Stimulated activated naive CD8-positive, alpha-beta T cell treated with anti-CD3 and anti-CD28 coated beads, Interleukin-15, amount 100 ng/mL, for 72 hours (primary cell): Measurements from ENCODE around the gene BSCL2.
"Not testable (repeated sequence)": the region's sequence is repeated elsewhere in the genome, so short reads cannot be mapped to it uniquely, and the experiment has no call there.

Experiments
- ATAC-seq: fragments of 150-1000 bp; cut with Tn5 transposase; 2 replicates; pipeline ENCODE4 v1.10.0; 2021; ENCODE audit warnings: mild to moderate bottlenecking, moderate library complexity
- DNase-seq, 2 donors: peaks; one replicate each; pipeline ENCODE4 v3.0.0; 2021 to 2022
- H3K27ac Mint-ChIP-seq, 2 donors: one replicate each; pipeline ENCODE4 v1.8.0; 2022; ENCODE audit warnings: mild to moderate bottlenecking in 2 of 2, mixed read lengths in 2 of 2, moderate library complexity in 2 of 2
- H3K27me3 Mint-ChIP-seq: one replicate; pipeline ENCODE4 v1.8.0; 2022; ENCODE audit warnings: mixed read lengths
- H3K4me1 Mint-ChIP-seq: one replicate; pipeline ENCODE4 v1.8.0; 2022; ENCODE audit warnings: mild to moderate bottlenecking, mixed read lengths
- H3K4me3 Mint-ChIP-seq, 2 donors: one replicate each; pipeline ENCODE4 v1.8.0; 2022; ENCODE audit warnings: mild to moderate bottlenecking in 2 of 2, mixed read lengths in 2 of 2, moderate library complexity in 1 of 2
- H3K9me3 Mint-ChIP-seq, 2 donors: one replicate each; pipeline ENCODE4 v1.8.0; 2022; ENCODE audit warnings: mixed read lengths in 2 of 2

The BSCL2 gene

GRCh38 chr11:62678770-62679696, 28.2 kb downstream of the BSCL2 start, which contains the start of gene UBXN1:
Gene UBXN1, minus strand, starts transcription at chr11:62679073. Its CDS starts 150 bp downstream, at chr11:62678923.
- peak; percentile 74 to 83 for DNase-seq
- no peaks in the 10 kb centered on the region for H3K9me3 Mint-ChIP-seq
- peak within 1 kb of the TSS; percentile 93 to 99 for H3K27ac Mint-ChIP-seq
- ATAC-seq = peak; percentile 89
- no peaks in the 10 kb centered on the region for H3K27me3 Mint-ChIP-seq
- peaks cover 51% of the 10 kb centered on the region for H3K4me1 Mint-ChIP-seq
- peak within 1 kb of the TSS; percentile 83 to 85 for H3K4me3 Mint-ChIP-seq

GRCh38 chr11:62678433-62678769, 28.8 kb downstream of the BSCL2 start:
- ATAC-seq (no peak), DNase-seq (no peak)
- Mint-ChIP-seq H3K27me3 (no peaks in the 10 kb centered on the region), H3K9me3 (no peaks in the 10 kb centered on the region), H3K4me1 (peaks cover 51% of the 10 kb centered on the region), H3K4me3 (peak overlapping the region; percentile 83 to 85), H3K27ac (peak overlapping the region; percentile 93 to 99)

- H3K4me3 Mint-ChIP-seq = peak overlapping the region; percentile 83 to 85
- peaks cover 56% of the 10 kb centered on the region for H3K4me1 Mint-ChIP-seq
- DNase-seq (no peak), ATAC-seq (no peak)
- no peaks in the 10 kb centered on the region for H3K9me3 Mint-ChIP-seq
- peak overlapping the region in 1 of 2 donors; percentile 93 for H3K27ac Mint-ChIP-seq
- no peaks in the 10 kb centered on the region for H3K27me3 Mint-ChIP-seq
Observed at GRCh38 chr11:62677714-62678113, 29.5 kb downstream of the BSCL2 start.

DNA sequence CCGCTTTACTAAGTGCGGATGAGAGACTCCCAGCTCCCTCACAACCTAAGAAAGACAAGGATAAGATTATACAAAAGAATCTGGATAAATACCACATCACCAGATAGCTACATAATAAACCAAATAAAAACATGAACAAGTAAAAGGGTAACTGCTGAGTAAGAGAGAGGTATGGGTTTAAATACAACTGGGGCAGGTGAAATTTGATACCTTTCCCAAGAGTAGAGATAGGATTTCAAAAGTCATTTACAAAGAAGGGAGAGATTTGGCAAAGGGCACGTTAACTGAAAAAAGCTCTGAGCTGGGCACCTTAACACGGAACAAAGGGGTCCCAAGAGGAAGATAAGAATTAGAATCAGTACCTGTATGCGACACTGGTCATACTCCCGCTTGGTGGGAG, 30.1 kb downstream of the BSCL2 start:
- peak overlapping the region in 1 of 2 donors; percentile 82 for H3K27ac Mint-ChIP-seq
- peaks cover 61% of the 10 kb centered on the region for H3K4me1 Mint-ChIP-seq
- H3K9me3 Mint-ChIP-seq = no peaks in the 10 kb centered on the region
- DNase-seq (no peak), ATAC-seq (no peak)
- peak overlapping the region in 1 of 2 donors; percentile 33 for H3K4me3 Mint-ChIP-seq
- no peaks in the 10 kb centered on the region for H3K27me3 Mint-ChIP-seq

DNA sequence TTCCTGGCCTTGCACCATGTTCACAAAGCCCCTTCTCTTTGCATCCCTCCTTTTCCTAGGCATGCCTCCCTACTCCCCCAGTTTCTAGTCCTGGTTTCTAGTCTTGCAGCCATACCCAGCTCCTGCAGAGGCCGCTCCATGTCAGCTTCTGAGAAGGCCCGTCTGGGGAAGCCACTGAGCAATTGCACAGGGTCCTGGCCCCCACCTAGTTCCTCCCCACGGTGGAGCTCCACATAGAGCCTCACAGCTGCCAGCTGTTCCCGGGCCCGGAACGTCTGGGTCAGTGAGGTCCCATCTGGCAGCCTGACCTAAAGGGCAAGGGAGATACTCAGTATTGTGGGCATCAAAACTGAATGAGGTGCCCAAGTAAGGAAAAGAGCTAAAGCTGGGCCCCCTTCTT, 30.5 kb downstream of the BSCL2 start:
- ATAC-seq = no peak
- H3K27me3 Mint-ChIP-seq = no peaks in the 10 kb centered on the region
- H3K4me3 Mint-ChIP-seq = peak overlapping the region in 1 of 2 donors; percentile 33
- peak overlapping the region in 1 of 2 donors; percentile 92 for H3K27ac Mint-ChIP-seq
- DNase-seq = no peak
- H3K4me1 Mint-ChIP-seq = peaks cover 63% of the 10 kb centered on the region
- H3K9me3 Mint-ChIP-seq = no peaks in the 10 kb centered on the region

DNA sequence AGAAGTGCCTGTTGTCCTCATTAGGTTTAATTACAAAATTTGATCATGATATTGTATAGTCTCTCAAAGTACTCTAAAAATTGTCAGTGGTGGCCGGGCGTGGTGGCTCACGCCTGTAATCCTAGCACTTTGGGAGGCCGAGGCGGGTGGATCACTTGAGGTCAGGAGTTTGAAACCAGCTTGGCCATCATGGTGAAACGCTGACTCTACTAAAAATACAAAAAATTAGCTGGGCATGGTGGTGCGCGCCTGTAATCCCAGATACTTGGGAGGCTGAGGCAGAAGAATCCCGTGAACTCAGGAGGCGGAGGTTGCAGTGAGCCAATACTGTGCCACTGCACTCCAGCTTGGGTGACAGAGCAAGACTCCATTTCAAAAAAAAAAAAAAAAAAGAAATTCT, 31.8 kb downstream of the BSCL2 start:
- not testable (repeated sequence) for H3K27ac Mint-ChIP-seq, ATAC-seq, H3K4me3 Mint-ChIP-seq, H3K27me3 Mint-ChIP-seq, H3K9me3 Mint-ChIP-seq, DNase-seq
- peaks cover 66% of the 10 kb centered on the region for H3K4me1 Mint-ChIP-seq

DNA sequence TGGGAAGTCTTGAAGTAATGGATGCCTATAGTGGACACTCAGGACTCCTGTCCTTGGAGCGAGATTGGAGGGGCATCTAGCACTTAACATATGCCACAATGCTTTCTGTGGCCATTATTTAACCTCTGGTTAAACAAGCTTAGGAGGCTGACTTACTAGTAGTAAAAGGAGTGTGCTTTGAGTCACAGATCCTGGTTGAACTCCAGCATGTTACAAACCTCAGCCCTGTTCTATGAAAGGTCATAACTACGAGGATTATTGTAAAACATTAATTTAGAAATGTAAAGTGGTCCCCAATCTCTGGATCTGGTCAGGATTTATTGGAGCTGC, 34.1 kb downstream of the BSCL2 start:
- Mint-ChIP-seq H3K4me3 (peak overlapping the region; percentile 99), H3K9me3 (no peaks in the 10 kb centered on the region), H3K27ac (peak overlapping the region in 1 of 2 donors; percentile 74), H3K27me3 (no peaks in the 10 kb centered on the region), H3K4me1 (peaks cover 74% of the 10 kb centered on the region)
- DNase-seq (no peak), ATAC-seq (no peak)

GRCh38 chr11:62671608-62672389, 35.4 kb downstream of the BSCL2 start, which contains the start of the genes LBHD1 and UQCC3:
Gene LBHD1, minus strand, starts transcription at chr11:62672267. Its CDS starts 2,236 bp downstream, at chr11:62670031.
Gene UQCC3, plus strand, starts transcription at chr11:62671673. Its CDS starts 73 bp downstream, at chr11:62671746.
- ATAC-seq (peak; percentile 91), DNase-seq (peak; percentile 78 to 88)
- Mint-ChIP-seq H3K4me1 (peaks cover 74% of the 10 kb centered on the region), H3K27me3 (no peaks in the 10 kb centered on the region), H3K27ac (peak within 1 kb of the TSS; percentile 98), H3K9me3 (no peaks in the 10 kb centered on the region), H3K4me3 (peak within 1 kb of the TSS; percentile 99)

- ATAC-seq (peak; percentile 35), DNase-seq (no peak)
- H3K4me3 Mint-ChIP-seq = peak overlapping the region; percentile 99
- H3K27ac Mint-ChIP-seq = peak overlapping the region; percentile 98
- no peaks in the 10 kb centered on the region for H3K9me3 Mint-ChIP-seq
- peaks cover 74% of the 10 kb centered on the region for H3K4me1 Mint-ChIP-seq
- no peaks in the 10 kb centered on the region for H3K27me3 Mint-ChIP-seq
Observed at GRCh38 chr11:62671236-62671607, 36.0 kb downstream of the BSCL2 start.

DNA sequence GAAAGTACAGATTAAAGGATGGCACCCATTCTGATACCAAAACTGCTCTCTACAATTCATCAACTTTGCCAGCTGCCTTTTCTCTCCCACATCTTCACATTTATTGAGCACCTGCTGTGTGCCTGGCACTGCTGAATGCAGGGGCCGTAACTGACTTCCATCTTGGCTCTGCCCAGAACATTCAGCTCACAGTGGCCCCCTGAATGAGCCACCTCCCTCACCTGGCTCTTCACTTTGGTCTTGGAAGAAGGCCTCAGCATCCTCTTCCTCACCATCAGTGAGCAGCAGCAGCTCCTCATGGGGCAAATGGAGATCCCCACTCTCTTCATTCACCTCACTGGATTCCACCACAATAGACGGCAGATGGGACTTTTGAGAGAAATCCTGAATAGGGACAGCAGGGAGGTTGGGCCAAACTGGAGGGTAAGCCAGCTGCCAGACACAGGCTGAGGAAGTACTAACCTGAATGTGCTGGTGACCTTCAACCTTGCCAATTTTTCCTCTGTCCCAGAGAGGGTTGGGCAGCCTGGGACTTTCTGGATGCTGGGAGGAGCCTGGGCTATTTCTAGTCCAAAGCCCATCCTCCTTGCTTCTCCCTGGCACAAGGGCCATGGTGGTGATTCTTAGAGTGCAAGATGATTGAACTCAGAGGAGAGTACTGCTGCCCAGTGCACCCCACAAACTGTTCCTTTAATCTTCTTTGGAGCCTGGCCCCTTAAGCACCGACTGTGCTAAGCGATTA, 37.6 kb downstream of the BSCL2 start:
- Mint-ChIP-seq H3K9me3 (no peaks in the 10 kb centered on the region), H3K27me3 (no peaks in the 10 kb centered on the region), H3K4me3 (peak overlapping the region; percentile 99), H3K27ac (peak overlapping the region in 1 of 2 donors; percentile 87), H3K4me1 (peaks cover 68% of the 10 kb centered on the region)
- ATAC-seq (no peak), DNase-seq (no peak)

GRCh38 chr11:62667460-62667859, 39.8 kb downstream of the BSCL2 start:
- H3K4me3 Mint-ChIP-seq = peak overlapping the region; percentile 91 to 95
- H3K27me3 Mint-ChIP-seq = no peaks in the 10 kb centered on the region
- H3K9me3 Mint-ChIP-seq = no peaks in the 10 kb centered on the region
- H3K27ac Mint-ChIP-seq = no peak overlapping the region
- ATAC-seq (no peak), DNase-seq (no peak)
- peaks cover 70% of the 10 kb centered on the region for H3K4me1 Mint-ChIP-seq

- peak overlapping the region; percentile 57 to 74 for H3K27ac Mint-ChIP-seq
- ATAC-seq = no peak
- peaks cover 66% of the 10 kb centered on the region for H3K4me1 Mint-ChIP-seq
- H3K27me3 Mint-ChIP-seq = no peaks in the 10 kb centered on the region
- H3K9me3 Mint-ChIP-seq = no peaks in the 10 kb centered on the region
- DNase-seq = no peak
- H3K4me3 Mint-ChIP-seq = peak overlapping the region; percentile 91 to 95
Observed at GRCh38 chr11:62666259-62666926, 40.8 kb downstream of the BSCL2 start.

GRCh38 chr11:62665599-62666258, 41.5 kb downstream of the BSCL2 start:
- peak overlapping the region; percentile 91 to 95 for H3K4me3 Mint-ChIP-seq

DNA sequence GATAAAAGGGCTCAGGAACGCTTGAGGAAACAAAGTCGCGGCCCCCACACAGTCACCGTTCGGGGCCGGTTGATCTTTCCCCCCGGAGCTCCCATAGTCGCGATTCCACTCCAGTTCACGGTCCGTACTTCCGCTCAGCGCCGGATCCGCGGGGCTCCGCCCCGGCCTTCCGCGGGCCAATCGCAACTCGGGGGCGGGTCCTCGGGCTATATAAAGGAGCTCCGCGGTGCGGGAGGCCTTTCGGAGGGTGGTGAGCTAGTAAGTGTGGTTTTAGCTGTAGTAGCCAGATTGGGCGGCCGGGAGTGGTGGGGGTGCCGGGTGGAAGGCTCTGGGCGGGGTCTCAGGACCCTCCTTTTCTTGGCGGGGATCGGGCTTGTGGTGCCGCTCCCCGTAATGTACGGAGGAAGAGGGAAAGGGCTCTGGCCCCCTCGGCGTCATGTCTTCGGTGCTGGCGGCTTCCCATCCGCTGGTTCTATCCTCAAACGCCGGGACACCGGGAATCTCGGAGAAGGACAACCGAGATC, 42.1 kb downstream of the BSCL2 start, which contains the start of the genes C11orf98 and CSKMT:
Gene C11orf98, minus strand, starts transcription at position 136 of the 524 bp plus-strand sequence. Its CDS starts 41 bp downstream, at position 95.
Gene CSKMT, plus strand, starts transcription at position 238 of the 524 bp plus-strand sequence. CDS start 568 bp downstream, outside the sequence.
- ATAC-seq = peak; percentile 91
- Mint-ChIP-seq H3K4me3 (peak within 1 kb of the TSS; percentile 91 to 95), H3K27me3 (no peaks in the 10 kb centered on the region), H3K9me3 (no peaks in the 10 kb centered on the region), H3K4me1 (peaks cover 54% of the 10 kb centered on the region), H3K27ac (peak within 1 kb of the TSS; percentile 98 to 99)
- DNase-seq = peak; percentile 97

More at GRCh38 chr11:62665599-62666258, 41.5 kb downstream of the BSCL2 start:
- Mint-ChIP-seq H3K4me1 (peaks cover 60% of the 10 kb centered on the region), H3K9me3 (no peaks in the 10 kb centered on the region), H3K27ac (peak overlapping the region; percentile 98 to 99), H3K27me3 (no peaks in the 10 kb centered on the region)
- DNase-seq (peak; percentile 59 to 69), ATAC-seq (peak; percentile 56)
